GM23338 (cell line): ENCODE measurements around the gene SLC12A3. TPM values are rescaled to one million over a fixed set of nuclear protein-coding genes. Genes with fewer than 3 reads are reported as not detected.

Experiments
- ATAC-seq: fragments of 200-7000 bp; cut with Tn5 transposase; 3 replicates; pipeline ENCODE4 v1.9.1; 2020
- DNase-seq: peaks from one replicate; pipeline ENCODE4 v3.0.0-alpha.2; 2015; ENCODE audit warnings: low spot score
- H2AFZ ChIP-seq: fragments of 200-600 bp; sonication (generic); 2 replicates; pipeline ENCODE4 v1.8.0; 2016; ENCODE audit warnings: antibody characterized with exemption, mild to moderate bottlenecking, moderate library complexity
- H3F3A ChIP-seq: fragments of 200-600 bp; sonication (generic); replicated peaks from 2 replicates; pipeline ENCODE4 v1.8.0; 2017; ENCODE audit warnings: antibody characterized with exemption, mixed run types, low read depth
- H3K27ac ChIP-seq: fragments of 200-600 bp; sonication (generic); 2 replicates; pipeline ENCODE4 v1.6.1; 2016; ENCODE audit warnings: low read depth
- H3K27me3 ChIP-seq: fragments of 200-600 bp; sonication (generic); 2 replicates; pipeline ENCODE4 v1.8.0; 2016; ENCODE audit warnings: mild to moderate bottlenecking, mixed run types, moderate library complexity; ENCODE audit not compliant: insufficient read depth
- H3K36me3 ChIP-seq: fragments of 200-600 bp; sonication (generic); 2 replicates; pipeline ENCODE4 v1.8.0; 2016; ENCODE audit warnings: mild to moderate bottlenecking; ENCODE audit not compliant: insufficient read depth
- H3K4me1 ChIP-seq: fragments of 200-600 bp; sonication (generic); 2 replicates; pipeline ENCODE4 v1.8.0; 2016; ENCODE audit warnings: mild to moderate bottlenecking, moderate library complexity; ENCODE audit not compliant: insufficient read depth
- H3K4me2 ChIP-seq: fragments of 200-600 bp; sonication (generic); 2 replicates; pipeline ENCODE4 v1.7.1; 2017; ENCODE audit warnings: mixed run types
- H3K4me3 ChIP-seq: fragments of 200-600 bp; sonication (generic); 2 replicates; pipeline ENCODE4 v1.6.1; 2016; ENCODE audit warnings: mixed run types
- H3K79me2 ChIP-seq: fragments of 200-600 bp; sonication (generic); replicated peaks from 2 replicates; pipeline ENCODE4 v1.8.0; 2017; ENCODE audit warnings: mild to moderate bottlenecking; ENCODE audit not compliant: insufficient read depth
- H3K9me2 ChIP-seq: fragments of 200-600 bp; sonication (generic); 2 replicates; pipeline ENCODE4 v1.8.0; 2017; ENCODE audit not compliant: insufficient read depth
- H4K20me1 ChIP-seq: fragments of 200-600 bp; sonication (generic); replicated peaks from 2 replicates; pipeline ENCODE4 v1.8.0; 2017; ENCODE audit warnings: mild to moderate bottlenecking; ENCODE audit not compliant: insufficient read depth
- H3K27ac Mint-ChIP-seq: 2 replicates; pipeline ENCODE4 v1.8.0; 2020; ENCODE audit warnings: inconsistent platforms, mild to moderate bottlenecking, moderate library complexity, mixed read lengths
- H3K27me3 Mint-ChIP-seq: 3 replicates; pipeline ENCODE4 v1.8.0; 2022; ENCODE audit warnings: low read depth, mild to moderate bottlenecking, moderate library complexity, mixed read lengths, inconsistent platforms; ENCODE audit not compliant: insufficient read depth, poor library complexity
- H3K36me3 Mint-ChIP-seq: 3 replicates; pipeline ENCODE4 v1.8.0; 2021; ENCODE audit warnings: low read depth, mild to moderate bottlenecking, inconsistent platforms, moderate library complexity, mixed read lengths
- H3K4me1 Mint-ChIP-seq: 3 replicates; pipeline ENCODE4 v1.8.0; 2020; ENCODE audit warnings: mild to moderate bottlenecking, inconsistent platforms, mixed read lengths
- H3K4me3 Mint-ChIP-seq: 3 replicates; pipeline ENCODE4 v1.8.0; 2021; ENCODE audit warnings: moderate library complexity, mild to moderate bottlenecking, inconsistent platforms, mixed read lengths
- H3K9me3 Mint-ChIP-seq: 3 replicates; pipeline ENCODE4 v1.8.0; 2020; ENCODE audit warnings: moderate library complexity, mild to moderate bottlenecking, inconsistent platforms, mixed read lengths
- CREB1 ChIP-seq: fragments of 250-450 bp; sonication (Bioruptor Pico); IDR thresholded peaks from 2 replicates; pipeline ENCODE4 v1.5.0; 2020; ENCODE audit warnings: low read depth, mild to moderate bottlenecking, moderate library complexity
- CTCF ChIP-seq, 2 experiments: fragments of 200-600 bp in 1 of 2; sonication (generic) in 1 of 2; conservative IDR thresholded peaks; 2 replicates each; pipeline versions ENCODE4 v1.5.1 to v1.6.1; 2016 to 2017; ENCODE audit warnings: antibody characterized with exemption in 2 of 2, low read depth in 2 of 2, mild to moderate bottlenecking in 2 of 2, moderate library complexity in 1 of 2
- ETS1 ChIP-seq: IDR thresholded peaks from 2 replicates; pipeline ENCODE4 v1.6.1; 2016; ENCODE audit warnings: antibody characterized with exemption
- EZH2 ChIP-seq: fragments of 200-600 bp; sonication (generic); IDR thresholded peaks from one replicate; pipeline ENCODE4 v1.8.0; 2017; ENCODE audit warnings: antibody characterized with exemption, mild to moderate bottlenecking, low read depth; ENCODE audit not compliant: unreplicated experiment
- EZH2phosphoT487 ChIP-seq: fragments of 200-600 bp; sonication (generic); IDR thresholded peaks from one replicate; pipeline ENCODE4 v1.8.1; 2018; ENCODE audit warnings: antibody characterized with exemption; ENCODE audit not compliant: unreplicated experiment
- JUNB ChIP-seq: IDR thresholded peaks from one replicate; pipeline ENCODE4 v1.6.1; 2016; ENCODE audit warnings: antibody characterized with exemption; ENCODE audit not compliant: unreplicated experiment
- NANOG ChIP-seq: IDR thresholded peaks from 2 replicates; pipeline ENCODE4 v1.6.1; 2016; ENCODE audit warnings: antibody characterized with exemption, borderline replicate concordance
- POLR2AphosphoS5 ChIP-seq: IDR thresholded peaks from 2 replicates; pipeline ENCODE4 v1.6.1; 2016; ENCODE audit warnings: antibody characterized with exemption, low read depth
- REST ChIP-seq: IDR thresholded peaks from one replicate; pipeline ENCODE4 v1.6.1; 2018; ENCODE audit warnings: antibody characterized with exemption; ENCODE audit not compliant: unreplicated experiment
- STAT1 ChIP-seq: IDR thresholded peaks from one replicate; pipeline ENCODE4 v1.6.1; 2016; ENCODE audit warnings: antibody characterized with exemption; ENCODE audit not compliant: unreplicated experiment
- ZNF114 ChIP-seq: fragments of 250-450 bp; sonication (Bioruptor Pico); IDR thresholded peaks from 2 replicates; pipeline ENCODE4 v1.5.0; 2020; ENCODE audit warnings: mild to moderate bottlenecking, moderate library complexity
- ZNF331 ChIP-seq: fragments of 250-450 bp; sonication (Bioruptor Pico); IDR thresholded peaks from 2 replicates; pipeline ENCODE4 v1.5.0; 2020; ENCODE audit warnings: low read depth, mild to moderate bottlenecking, moderate library complexity
- ZNF462 ChIP-seq: fragments of 250-450 bp; sonication (Bioruptor Pico); IDR thresholded peaks from 2 replicates; pipeline ENCODE4 v1.5.0; 2020; ENCODE audit warnings: mild to moderate bottlenecking, moderate library complexity
- polyA plus RNA-seq: library from polyadenylated mRNA; unstranded; fragments of >200 nt; fragmentation: Nextera tagmentation; extraction: Ambion mirVana; gene quantifications from 2 replicates; pipeline ENCODE4 v1.2.1, GENCODE V29; 2016
- total RNA-seq: library from RNA; depleted of rRNA; stranded (reverse); fragments of >200 nt; shearing (Covaris generic); gene quantifications from 2 replicates; pipeline ENCODE4 v1.2.3, GENCODE V29; 2014

Gene SLC12A3
- total and polyA plus RNA-seq, 2 experiments from 2014 or later = not detected

GRCh38 chr16:56877486-56878182, 12.6 kb downstream of the SLC12A3 start:
- H3K27me3 Mint-ChIP-seq = no peaks in the 10 kb centered on the region
- ATAC-seq = no peak
- H3K36me3 Mint-ChIP-seq = no peaks in the 10 kb centered on the region
- no peaks in the 10 kb centered on the region for H3K79me2 ChIP-seq
- no peaks in the 10 kb centered on the region for H3K4me1 ChIP-seq
- no peak overlapping the region for H2AFZ ChIP-seq
- H3K27me3 ChIP-seq = no peaks in the 10 kb centered on the region
- H3F3A ChIP-seq = no peaks in the 10 kb centered on the region
- no peak for DNase-seq
- H3K9me2 ChIP-seq = no peaks in the 10 kb centered on the region
- no peak overlapping the region for H3K4me2 ChIP-seq
- TF ChIP-seq ETS1 (no peak), CTCF (conservative IDR thresholded peaks at IDR 0.05; ENCODE audit: low read depth in 2 of 2) (no peak), ZNF114 (CRISPR knock-in tag) (no peak), JUNB (no peak), EZH2phosphoT487 (no peak), CREB1 (no peak), ZNF331 (CRISPR knock-in tag) (no peak), EZH2 (no peak), STAT1 (no peak), NANOG (no peak), REST (no peak), ZNF462 (CRISPR knock-in tag) (no peak), POLR2AphosphoS5 (no peak)
- H4K20me1 ChIP-seq = no peaks in the 10 kb centered on the region
- no peak overlapping the region for H3K27ac ChIP-seq
- H3K36me3 ChIP-seq = no peaks in the 10 kb centered on the region
- H3K4me3 ChIP-seq = no peak overlapping the region
- no peak overlapping the region for H3K4me3 Mint-ChIP-seq
- no peak overlapping the region for H3K27ac Mint-ChIP-seq
- H3K4me1 Mint-ChIP-seq = no peaks in the 10 kb centered on the region; the same call in 2 of the 3 replicates
- H3K9me3 Mint-ChIP-seq = no peaks in the 10 kb centered on the region
